H1 (cell line): Measurements from ENCODE around the gene BMPR1A. TPM values are rescaled to one million over a fixed set of nuclear protein-coding genes. Genes with fewer than 3 reads are reported as not detected.

ENCODE experiments used
- CTCF ChIA-PET: fragments of 300-600 bp; sonication (Branson Sonifier 250); formaldehyde crosslinking; loops from one replicate; lab custom pipeline; 2021; ENCODE audit not compliant: partially characterized antibody; lab: Charles Lee
- POLR2A ChIA-PET: fragments of 300-600 bp; sonication (Branson Sonifier 250); formaldehyde crosslinking; loops from one replicate; lab custom pipeline; 2021; ENCODE audit warnings: inconsistent platforms; ENCODE audit not compliant: partially characterized antibody; lab: Charles Lee
- DNase-seq, 2 experiments: peaks; one replicate each; pipeline versions ENCODE4 v3.0.0 to v3.0.0-alpha.2; 2010 to 2022; ENCODE audit warnings: low spot score in 2 of 2, low read depth in 1 of 2, mixed read lengths in 1 of 2
- FAIRE-seq: peaks from 2 replicates; lab custom pipeline; 2011; peaks lifted over from hg19 to GRCh38; lab: Jason Lieb, UNC
- H2AFZ ChIP-seq: 2 replicates; pipeline ENCODE4 v1.8.1; 2012; ENCODE audit warnings: low read length, inconsistent platforms
- H2AK5ac ChIP-seq: 2 replicates; pipeline ENCODE4 v1.6.1; 2013; ENCODE audit warnings: low read depth, low read length
- H2BK120ac ChIP-seq: replicated peaks from 2 replicates; pipeline ENCODE3; 2013; ENCODE audit warnings: low read depth, low read length, inconsistent platforms
- H2BK12ac ChIP-seq: 2 replicates; pipeline ENCODE4 v1.6.1; 2013; ENCODE audit warnings: low read depth, low read length
- H2BK15ac ChIP-seq: 2 replicates; pipeline ENCODE4 v1.6.1; 2013; ENCODE audit warnings: low read length
- H2BK20ac ChIP-seq: 2 replicates; pipeline ENCODE4 v1.6.1; 2013; ENCODE audit warnings: low read length
- H2BK5ac ChIP-seq: 2 replicates; pipeline ENCODE4 v1.6.1; 2013; ENCODE audit warnings: low read depth, low read length
- H3K14ac ChIP-seq: 2 replicates; pipeline ENCODE4 v1.6.1; 2013; ENCODE audit warnings: inconsistent platforms; ENCODE audit not compliant: insufficient read length
- H3K18ac ChIP-seq: 2 replicates; pipeline ENCODE4 v1.6.1; 2013; ENCODE audit warnings: low read length; ENCODE audit errors: extremely low read depth
- H3K23ac ChIP-seq: 2 replicates; pipeline ENCODE4 v1.6.1; 2013; ENCODE audit warnings: inconsistent platforms; ENCODE audit not compliant: insufficient read length
- H3K23me2 ChIP-seq: 2 replicates; pipeline ENCODE4 v1.6.1; 2013; ENCODE audit warnings: low read depth, low read length
- H3K27ac ChIP-seq: 2 replicates; pipeline ENCODE4 v1.6.1; 2011; ENCODE audit warnings: low read depth, low read length, inconsistent platforms
- H3K27me3 ChIP-seq, 4 experiments: replicated peaks in 1 of 4; 1 replicate in 1 of 4; 2 replicates in 3 of 4; pipeline versions ENCODE4 v1.6.1 to v1.8.1; 2011 to 2013; ENCODE audit warnings: low read length in 3 of 4, mild to moderate bottlenecking in 3 of 4, inconsistent platforms in 2 of 4, mixed read lengths in 2 of 4, moderate library complexity in 1 of 4; ENCODE audit not compliant: control insufficient read depth in 3 of 4, insufficient read depth in 3 of 4; ENCODE audit errors: extremely low read depth in 1 of 4
- H3K36me3 ChIP-seq, 4 experiments: 2 replicates each; pipeline versions ENCODE4 v1.6.1 to v1.8.1; 2011 to 2013; ENCODE audit warnings: mild to moderate bottlenecking in 4 of 4, low read length in 3 of 4, moderate library complexity in 2 of 4, control low read depth in 1 of 4, inconsistent platforms in 1 of 4; ENCODE audit not compliant: insufficient read depth in 4 of 4, control insufficient read depth in 2 of 4
- H3K4ac ChIP-seq: replicated peaks from 2 replicates; pipeline ENCODE3; 2013; ENCODE audit warnings: low read length, low read depth, mixed read lengths, inconsistent platforms; ENCODE audit not compliant: insufficient read length
- H3K4me1 ChIP-seq, 4 experiments: replicated peaks in 1 of 4; 1 replicate in 1 of 4; 2 replicates in 3 of 4; pipeline versions ENCODE4 v1.6.1 to v1.8.1; 2011 to 2013; ENCODE audit warnings: low read length in 3 of 4, inconsistent platforms in 2 of 4, mixed read lengths in 1 of 4; ENCODE audit not compliant: insufficient read depth in 4 of 4, control insufficient read depth in 3 of 4
- H3K4me2 ChIP-seq, 2 experiments: 2 replicates each; pipeline versions ENCODE4 v1.6.1 to v1.8.1; 2011 to 2013; ENCODE audit warnings: low read depth in 2 of 2, low read length in 2 of 2, control low read depth in 1 of 2, inconsistent platforms in 1 of 2, mild to moderate bottlenecking in 1 of 2; ENCODE audit not compliant: insufficient read depth in 1 of 2
- H3K4me3 ChIP-seq, 4 experiments: fragments of 200-600, 300-600 bp in 1 of 4; sonication (generic), shearing (Covaris generic), sonication (Bioruptor Twin) in 1 of 4; 2 replicates each; pipeline versions ENCODE4 v1.5.1 to v1.8.1; 2011 to 2016; ENCODE audit warnings: low read length in 4 of 4, low read depth in 3 of 4, control low read depth in 2 of 4, inconsistent platforms in 2 of 4, mild to moderate bottlenecking in 2 of 4, mixed read lengths in 1 of 4, moderate library complexity in 1 of 4; ENCODE audit not compliant: insufficient read depth in 2 of 4; ENCODE audit errors: extremely low read depth in 1 of 4
- H3K56ac ChIP-seq: replicated peaks from 2 replicates; pipeline ENCODE3; 2013; ENCODE audit warnings: low read depth, mild to moderate bottlenecking, mixed read lengths, low read length, inconsistent platforms; ENCODE audit not compliant: insufficient read length
- H3K79me1 ChIP-seq: 2 replicates; pipeline ENCODE4 v1.6.1; 2013; ENCODE audit warnings: low read depth, low read length, control low read depth
- H3K79me2 ChIP-seq, 2 experiments: 2 replicates each; pipeline versions ENCODE4 v1.6.1 to v1.8.1; 2012 to 2013; ENCODE audit warnings: low read length in 2 of 2, mild to moderate bottlenecking in 2 of 2, inconsistent platforms in 1 of 2; ENCODE audit not compliant: insufficient read depth in 2 of 2, control insufficient read depth in 1 of 2
- H3K9ac ChIP-seq, 4 experiments: replicated peaks in 1 of 4; 1 replicate in 1 of 4; 2 replicates in 3 of 4; pipeline versions ENCODE4 v1.6.1 to v1.8.1; 2011 to 2013; ENCODE audit warnings: low read depth in 3 of 4, low read length in 3 of 4, control low read depth in 2 of 4, mild to moderate bottlenecking in 2 of 4, moderate library complexity in 2 of 4, inconsistent platforms in 1 of 4; ENCODE audit errors: extremely low read depth in 1 of 4
- H3K9me3 ChIP-seq, 2 experiments: 2 replicates each; pipeline versions ENCODE4 v1.6.1 to v1.8.1; 2012 to 2013; ENCODE audit warnings: mild to moderate bottlenecking in 2 of 2, moderate library complexity in 2 of 2, control low read depth in 1 of 2, inconsistent platforms in 1 of 2, low read depth in 1 of 2, low read length in 1 of 2, mixed read lengths in 1 of 2; ENCODE audit not compliant: insufficient read depth in 2 of 2
- H4K20me1 ChIP-seq, 2 experiments: replicated peaks in 1 of 2; 2 replicates each; pipeline versions ENCODE3 to v1.8.1; 2011 to 2013; ENCODE audit warnings: inconsistent platforms in 2 of 2, low read length in 2 of 2, mild to moderate bottlenecking in 1 of 2; ENCODE audit not compliant: insufficient read depth in 2 of 2, control insufficient read depth in 1 of 2
- H4K5ac ChIP-seq: 2 replicates; pipeline ENCODE4 v1.6.1; 2013; ENCODE audit warnings: low read length, low read depth, mixed read lengths, inconsistent platforms; ENCODE audit not compliant: insufficient read length
- H4K8ac ChIP-seq: 2 replicates; pipeline ENCODE4 v1.8.0; 2013; ENCODE audit warnings: mild to moderate bottlenecking, moderate library complexity, low read length, inconsistent platforms; ENCODE audit not compliant: insufficient read depth; ENCODE audit errors: extremely low read depth
- H4K91ac ChIP-seq: replicated peaks from 2 replicates; pipeline ENCODE3; 2013; ENCODE audit warnings: low read length, mixed read lengths, inconsistent platforms; ENCODE audit not compliant: insufficient read length
- ATF2 ChIP-seq: IDR thresholded peaks from 2 replicates; pipeline ENCODE4 v1.6.1; 2012; ENCODE audit warnings: low read length, inconsistent platforms
- FOSL1 ChIP-seq: IDR thresholded peaks from 2 replicates; pipeline ENCODE4 v1.6.1; 2011; ENCODE audit warnings: mild to moderate bottlenecking, low read depth, low read length, moderate library complexity; ENCODE audit not compliant: insufficient read depth
- WGBS, 2 experiments: shearing (Covaris generic) in 1 of 2; methylation state at CpG; one replicate each; pipeline versions ENCODE4 v1.1.6 to v1.1.7; 2013 to 2015; ENCODE audit warnings: low lambda C conversion rate in 2 of 2, mixed read lengths in 2 of 2, inconsistent platforms in 1 of 2, low coverage in 1 of 2, missing lambda C conversion rate in 1 of 2; ENCODE audit not compliant: insufficient replicate concordance in 2 of 2, insufficient coverage in 1 of 2, insufficient read length in 1 of 2; ENCODE audit errors: extremely low coverage in 1 of 2, missing lambda C conversion rate in 1 of 2; 5-methylcytosine and 5-hydroxymethylcytosine counted together
- polyA plus RNA-seq, 7 experiments: library from polyadenylated mRNA; depleted of rRNA in 3 of 7; stranded (reverse) in 5 of 7; unstranded in 2 of 7; fragments of >200 nt in 5 of 7; fragments of 200-250 nt in 2 of 7; gene quantifications; 1 replicate in 5 of 7; 2 replicates in 1 of 7; 4 replicates in 1 of 7; pipeline versions ENCODE4 v1.2.1 to v1.2.3, GENCODE V29; 2011 to 2013; ENCODE audit warnings: missing spikeins in 2 of 7, mixed read lengths in 2 of 7
- total RNA-seq: library from RNA; stranded (reverse); fragmentation: NEBNext Ultra II Directional; extraction: Animal tissue kit (Norgen Biotek cat#: 25700); gene quantifications from 2 replicates; pipeline ENCODE4 v1.2.1, GENCODE V29; 2021
- TF ChIP-seq, protein P1 (sequence below): IDR thresholded peaks from 2 replicates; pipeline ENCODE4 v1.6.1; 2012; ENCODE audit warnings: inconsistent platforms

The BMPR1A gene
- total and polyA plus RNA-seq, 2 of the 8 experiments (the other 6 are each of a cell fraction or from before 2014, with no cell fraction given), result 34.4 to 129 TPM

GRCh38 chr10:86759073-86759672 lies 2.8 kb downstream of the BMPR1A start:
- H3K4me2 ChIP-seq, result peak overlapping the region; percentile 70 to 78
- peak overlapping the region; percentile 71 for H4K5ac ChIP-seq
- H3K9ac ChIP-seq, result peak overlapping the region in 2 of 4 experiments; percentile 59 to 69; a peak in 2 of 7 replicates
- no peak overlapping the region for H3K4ac ChIP-seq
- no peak overlapping the region for H2BK5ac ChIP-seq
- H3K4me3 ChIP-seq, result peak overlapping the region; percentile 79 to 99 (median 88)
- no peaks in the 10 kb centered on the region for H3K9me3 ChIP-seq
- H3K23ac ChIP-seq, result peak overlapping the region; percentile 1
- ChIA-PET POLR2A (interaction anchor here (0.9 to 6.1 kb wide), 8 partner anchors 11 to 135 kb away, joined by 3 to 54 read pairs (median 3); no protein-coding TSS in a partner anchor), CTCF (interaction anchor here (1.9 to 3.5 kb wide), 2 partner anchors 11 to 203 kb away, joined by 4 to 11 read pairs; no protein-coding TSS in a partner anchor)
- H2AFZ ChIP-seq, result no peak overlapping the region
- TF ChIP-seq, protein P1, sequence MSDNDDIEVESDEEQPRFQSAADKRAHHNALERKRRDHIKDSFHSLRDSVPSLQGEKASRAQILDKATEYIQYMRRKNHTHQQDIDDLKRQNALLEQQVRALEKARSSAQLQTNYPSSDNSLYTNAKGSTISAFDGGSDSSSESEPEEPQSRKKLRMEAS, result no peak
- no peak for TF ChIP-seq FOSL1
- TF ChIP-seq ATF2, result no peak
- no peak overlapping the region for H4K8ac ChIP-seq
- H2BK15ac ChIP-seq, result no peak overlapping the region
- FAIRE-seq, result no peak
- H3K27me3 ChIP-seq, result no peaks in the 10 kb centered on the region
- 0 out of 2 replicates have a peak, but pooled peaks cover 3% of the 10 kb centered on the region for H3K79me1 ChIP-seq
- H3K18ac ChIP-seq, result no peak overlapping the region
- no peak overlapping the region for H4K91ac ChIP-seq
- H2BK20ac ChIP-seq, result no peak overlapping the region
- no peak overlapping the region for H2BK120ac ChIP-seq
- no peak overlapping the region for H2BK12ac ChIP-seq
- no peak overlapping the region for H3K14ac ChIP-seq
- H3K23me2 ChIP-seq, result peaks cover 5% of the 10 kb centered on the region; the same call in 1 of the 2 replicates
- no peak for DNase-seq
- no peak overlapping the region for H3K56ac ChIP-seq
- H3K4me1 ChIP-seq, result peaks cover 0 to 9% (median 8%) of the 10 kb centered on the region in 4 experiments; a peak in 6 of 7 replicates
- H3K79me2 ChIP-seq, result peaks cover 44 to 84% of the 10 kb centered on the region in 2 experiments
- H3K36me3 ChIP-seq, result no peaks in the 10 kb centered on the region
- H3K27ac ChIP-seq, result no peak overlapping the region
- H4K20me1 ChIP-seq, result peaks cover 6 to 18% of the 10 kb centered on the region in 2 experiments
- H2AK5ac ChIP-seq, result no peak overlapping the region
- WGBS, 2 experiments, result 6% methylated on average over 3 of the region's 3 CpGs; no CpG with 5 or more reads in 1 of the 2 experiments
